Measurements from ENCODE around the gene SMC6.

SMC6 gene

DNA sequence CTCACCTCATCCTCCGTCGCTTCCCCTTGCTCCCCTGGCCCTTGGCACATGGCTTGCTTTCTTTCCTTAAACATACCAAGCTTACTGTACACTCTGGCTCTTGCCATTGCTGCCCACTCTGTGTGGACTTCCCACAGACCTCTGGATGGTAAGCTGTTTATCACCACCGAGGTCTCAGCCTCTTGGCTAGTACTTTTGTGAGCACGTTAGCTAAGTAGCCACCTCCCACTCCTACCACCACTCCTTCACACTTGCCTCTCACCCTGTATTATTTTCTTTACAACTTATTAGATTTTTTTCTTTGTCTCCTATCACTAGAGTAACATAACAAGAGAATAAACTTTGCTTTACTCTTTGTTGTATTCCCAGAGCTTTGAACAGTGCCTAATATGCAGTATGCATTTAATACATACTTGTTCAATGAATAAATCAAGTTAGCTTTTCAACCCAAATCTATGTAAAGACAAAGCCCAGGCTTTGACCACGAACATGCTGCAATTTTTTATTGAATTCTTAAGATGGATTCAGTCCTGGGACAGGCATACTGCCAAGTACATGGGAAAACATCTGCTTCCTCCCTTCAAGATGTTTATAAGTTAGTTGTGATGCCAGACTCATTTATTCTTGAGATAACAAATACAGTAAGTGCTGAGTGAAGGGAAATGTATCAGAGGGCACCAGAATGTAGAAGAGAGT lies 37.7 kb upstream of the SMC6 start:
- no peak overlapping the region for H3K9ac ChIP-seq (ENCODE audit: low read length)
- no peak overlapping the region for H3K4me3 ChIP-seq (ENCODE audit: low read depth, low read length)
- no peaks in the 10 kb centered on the region for H3K9me3 ChIP-seq (ENCODE audit: control insufficient read depth, insufficient read depth, low read depth, low read length)
- peaks cover 9% of the 10 kb centered on the region; the same call in 1 of the 2 replicates for H3K4me1 ChIP-seq (ENCODE audit: control insufficient read depth, insufficient read depth, low read length)
- H3K36me3 ChIP-seq (ENCODE audit: control insufficient read depth, insufficient read depth, low read length), result no peaks in the 10 kb centered on the region
- no peaks in the 10 kb centered on the region for H3K27me3 ChIP-seq (ENCODE audit: control insufficient read depth, insufficient read depth, low read length)
- no peak overlapping the region for H3K27ac ChIP-seq (ENCODE audit: low read depth, low read length)

DNA sequence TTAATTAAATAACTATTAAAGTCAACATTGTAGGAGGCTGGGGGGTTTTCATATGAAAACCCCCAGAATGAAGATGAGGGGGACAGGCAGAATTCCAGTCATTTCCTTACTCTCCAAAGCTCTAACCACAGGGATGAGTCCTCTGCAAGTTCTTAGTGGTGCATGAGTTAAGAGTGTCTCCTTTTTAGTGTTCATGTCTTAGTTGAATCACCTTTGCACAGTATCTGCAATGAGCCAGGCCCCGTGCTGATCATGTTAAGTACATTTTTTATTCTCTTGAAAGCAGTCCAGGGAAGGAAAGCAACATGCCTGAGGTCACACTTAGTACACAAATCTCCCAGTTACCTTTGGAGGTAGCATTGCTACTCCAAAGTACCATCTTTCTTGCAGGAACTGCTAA lies 36.9 kb upstream of the SMC6 start:
- no peak overlapping the region for H3K27ac ChIP-seq (ENCODE audit: low read depth, low read length)
- H3K9me3 ChIP-seq (ENCODE audit: control insufficient read depth, insufficient read depth, low read depth, low read length), result no peaks in the 10 kb centered on the region
- H3K27me3 ChIP-seq (ENCODE audit: control insufficient read depth, insufficient read depth, low read length), result no peaks in the 10 kb centered on the region
- no peak overlapping the region for H3K4me3 ChIP-seq (ENCODE audit: low read depth, low read length)
- H3K4me1 ChIP-seq (ENCODE audit: control insufficient read depth, insufficient read depth, low read length), result peaks cover 9% of the 10 kb centered on the region; the same call in 1 of the 2 replicates
- H3K36me3 ChIP-seq (ENCODE audit: control insufficient read depth, insufficient read depth, low read length), result no peaks in the 10 kb centered on the region
- H3K9ac ChIP-seq (ENCODE audit: low read length), result no peak overlapping the region

DNA sequence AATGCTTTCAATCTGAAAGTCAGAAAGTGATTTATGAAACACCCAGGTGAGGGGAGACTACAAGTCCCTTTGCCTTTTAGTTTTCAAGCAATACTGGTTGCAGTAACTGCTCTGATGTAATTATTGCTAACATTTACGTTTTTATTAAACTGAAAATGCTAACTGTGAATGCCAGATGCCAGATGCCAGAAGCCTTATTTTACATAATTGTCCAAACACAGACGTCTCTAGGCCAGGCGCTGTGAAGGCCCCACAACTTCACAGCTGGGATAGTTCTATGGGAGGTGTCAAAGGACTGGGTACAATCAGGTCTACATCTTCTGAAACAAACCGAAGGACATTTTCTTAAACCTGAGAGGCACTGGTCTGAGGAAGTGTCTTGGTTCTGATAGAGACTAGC lies 35.2 kb upstream of the SMC6 start:
- no peaks in the 10 kb centered on the region for H3K27me3 ChIP-seq (ENCODE audit: control insufficient read depth, insufficient read depth, low read length)
- H3K27ac ChIP-seq (ENCODE audit: low read depth, low read length), result no peak overlapping the region
- H3K36me3 ChIP-seq (ENCODE audit: control insufficient read depth, insufficient read depth, low read length), result no peaks in the 10 kb centered on the region
- peaks cover 6% of the 10 kb centered on the region; the same call in 1 of the 2 replicates for H3K4me1 ChIP-seq (ENCODE audit: control insufficient read depth, insufficient read depth, low read length)
- no peaks in the 10 kb centered on the region for H3K9me3 ChIP-seq (ENCODE audit: control insufficient read depth, insufficient read depth, low read depth, low read length)
- no peak overlapping the region for H3K9ac ChIP-seq (ENCODE audit: low read length)
- H3K4me3 ChIP-seq (ENCODE audit: low read depth, low read length), result no peak overlapping the region

DNA sequence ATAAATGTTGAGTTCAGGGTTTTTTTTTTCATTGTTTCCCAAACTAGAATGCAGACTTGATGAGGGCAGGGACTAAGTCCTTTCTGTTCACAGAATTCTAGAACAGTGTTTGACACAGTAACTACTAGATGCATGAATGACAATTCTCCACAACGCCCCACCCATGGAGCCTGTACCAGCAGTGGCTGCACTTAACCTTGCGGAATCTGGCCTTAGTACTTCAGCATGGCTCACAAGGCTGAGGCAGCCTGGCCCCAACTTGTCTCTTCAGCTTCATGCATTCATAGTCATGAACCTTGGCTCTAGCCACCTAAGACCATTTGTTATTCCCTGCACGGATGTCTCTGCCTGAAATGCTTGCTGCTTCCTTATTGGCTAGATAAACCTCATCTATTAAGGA lies 33.1 kb upstream of the SMC6 start:
- H3K36me3 ChIP-seq (ENCODE audit: control insufficient read depth, insufficient read depth, low read length), result peaks cover 6% of the 10 kb centered on the region
- H3K9me3 ChIP-seq (ENCODE audit: control insufficient read depth, insufficient read depth, low read depth, low read length), result no peaks in the 10 kb centered on the region
- no peak overlapping the region for H3K27ac ChIP-seq (ENCODE audit: low read depth, low read length)
- no peak overlapping the region for H3K4me3 ChIP-seq (ENCODE audit: low read depth, low read length)
- no peaks in the 10 kb centered on the region for H3K27me3 ChIP-seq (ENCODE audit: control insufficient read depth, insufficient read depth, low read length)
- no peak overlapping the region for H3K9ac ChIP-seq (ENCODE audit: low read length)
- peaks cover 4% of the 10 kb centered on the region; the same call in 1 of the 2 replicates for H3K4me1 ChIP-seq (ENCODE audit: control insufficient read depth, insufficient read depth, low read length)

DNA sequence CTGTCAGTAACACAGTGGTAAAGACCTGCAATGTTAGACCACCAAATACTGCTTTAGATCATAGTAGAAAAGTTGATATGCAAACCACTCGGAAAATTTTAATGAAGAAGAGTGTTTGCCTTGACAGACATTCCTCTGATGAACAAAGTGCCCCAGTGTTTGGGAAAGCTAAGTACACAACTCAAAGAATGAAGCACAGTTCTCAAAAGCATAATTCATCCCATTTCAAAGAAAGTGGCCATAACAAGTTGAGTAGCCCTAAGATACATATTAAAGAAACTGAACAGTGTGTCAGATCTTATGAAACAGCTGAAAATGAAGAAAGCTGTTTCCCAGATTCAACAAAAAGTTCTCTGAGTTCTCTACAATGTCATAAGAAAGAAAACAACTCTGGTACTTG lies 27.9 kb upstream of the SMC6 start:
- Histone ChIP-seq H3K9me3 (ENCODE audit: control insufficient read depth, insufficient read depth, low read depth, low read length) (no peaks in the 10 kb centered on the region), H3K4me3 (ENCODE audit: low read depth, low read length) (no peak overlapping the region), H3K27ac (ENCODE audit: low read depth, low read length) (no peak overlapping the region), H3K27me3 (ENCODE audit: control insufficient read depth, insufficient read depth, low read length) (no peaks in the 10 kb centered on the region), H3K36me3 (ENCODE audit: control insufficient read depth, insufficient read depth, low read length) (peaks cover 53% of the 10 kb centered on the region), H3K4me1 (ENCODE audit: control insufficient read depth, insufficient read depth, low read length) (no peaks in the 10 kb centered on the region), H3K9ac (ENCODE audit: low read length) (no peak overlapping the region)

DNA sequence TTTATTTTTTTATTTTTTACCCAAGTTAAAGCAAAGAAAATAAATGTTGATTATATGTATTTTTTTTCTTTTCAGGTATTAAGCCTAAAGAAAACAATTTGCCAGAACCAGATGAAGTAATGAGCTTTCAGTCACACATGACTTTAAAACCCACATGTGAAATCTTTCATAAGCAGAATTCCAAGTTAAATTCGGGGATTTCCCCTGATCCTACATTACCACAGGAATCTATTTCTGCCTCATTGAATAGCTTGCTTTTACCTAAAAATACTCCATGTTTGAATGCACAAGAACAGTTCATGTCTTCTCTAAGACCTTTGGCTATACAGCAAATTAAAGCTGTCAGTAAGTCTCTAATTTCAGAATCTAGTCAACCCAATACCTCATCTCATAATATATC lies 26.9 kb upstream of the SMC6 start:
- no peaks in the 10 kb centered on the region for H3K9me3 ChIP-seq (ENCODE audit: control insufficient read depth, insufficient read depth, low read depth, low read length)
- H3K27ac ChIP-seq (ENCODE audit: low read depth, low read length), result no peak overlapping the region
- H3K4me3 ChIP-seq (ENCODE audit: low read depth, low read length), result no peak overlapping the region
- no peaks in the 10 kb centered on the region for H3K27me3 ChIP-seq (ENCODE audit: control insufficient read depth, insufficient read depth, low read length)
- H3K9ac ChIP-seq (ENCODE audit: low read length), result no peak overlapping the region
- peaks cover 60% of the 10 kb centered on the region for H3K36me3 ChIP-seq (ENCODE audit: control insufficient read depth, insufficient read depth, low read length)
- H3K4me1 ChIP-seq (ENCODE audit: control insufficient read depth, insufficient read depth, low read length), result no peaks in the 10 kb centered on the region

DNA sequence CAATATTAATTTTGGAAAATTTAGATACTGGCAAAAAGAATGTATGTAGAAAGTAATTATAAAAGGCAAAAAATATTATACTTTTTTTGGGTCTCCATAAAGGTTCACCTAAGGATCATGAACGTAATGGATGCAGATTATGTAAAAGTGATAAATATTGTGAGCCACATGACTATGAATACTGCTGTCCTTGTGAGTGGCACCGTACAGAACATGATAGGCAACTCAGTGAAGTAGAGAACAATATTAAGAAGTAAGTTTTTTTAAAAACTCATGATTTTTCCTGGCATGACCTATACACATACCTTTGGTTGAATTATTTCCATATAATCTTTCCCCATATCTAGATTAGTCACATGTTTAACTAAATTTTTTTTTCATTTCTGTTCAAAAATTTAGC lies 18.9 kb upstream of the SMC6 start:
- Histone ChIP-seq H3K4me3 (ENCODE audit: low read depth, low read length) (no peak overlapping the region), H3K36me3 (ENCODE audit: control insufficient read depth, insufficient read depth, low read length) (peaks cover 76% of the 10 kb centered on the region), H3K27me3 (ENCODE audit: control insufficient read depth, insufficient read depth, low read length) (no peaks in the 10 kb centered on the region), H3K9ac (ENCODE audit: low read length) (no peak overlapping the region), H3K27ac (ENCODE audit: low read depth, low read length) (no peak overlapping the region), H3K4me1 (ENCODE audit: control insufficient read depth, insufficient read depth, low read length) (no peaks in the 10 kb centered on the region), H3K9me3 (ENCODE audit: control insufficient read depth, insufficient read depth, low read depth, low read length) (no peaks in the 10 kb centered on the region)

DNA sequence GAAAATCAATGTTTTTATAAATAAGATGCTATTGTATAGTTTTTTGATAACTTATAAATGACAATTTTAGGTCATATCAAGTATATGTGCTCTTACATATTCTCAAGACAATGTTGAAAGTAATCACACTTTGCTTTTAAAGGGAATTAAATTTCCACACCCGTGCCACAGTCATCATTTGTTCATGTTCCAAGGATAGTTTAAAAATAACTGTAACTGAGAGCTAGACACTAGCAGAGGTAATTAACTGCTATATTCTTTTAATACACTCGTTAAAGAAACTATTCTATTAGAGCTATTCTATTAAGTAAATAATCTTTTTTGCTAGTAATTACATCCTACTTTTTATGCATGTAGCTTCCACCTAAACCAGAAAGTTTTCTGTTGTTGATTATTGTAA lies 18.3 kb upstream of the SMC6 start:
- Histone ChIP-seq H3K27ac (ENCODE audit: low read depth, low read length) (no peak overlapping the region), H3K27me3 (ENCODE audit: control insufficient read depth, insufficient read depth, low read length) (no peaks in the 10 kb centered on the region), H3K4me3 (ENCODE audit: low read depth, low read length) (no peak overlapping the region), H3K9ac (ENCODE audit: low read length) (no peak overlapping the region), H3K36me3 (ENCODE audit: control insufficient read depth, insufficient read depth, low read length) (peaks cover 76% of the 10 kb centered on the region), H3K9me3 (ENCODE audit: control insufficient read depth, insufficient read depth, low read depth, low read length) (no peaks in the 10 kb centered on the region), H3K4me1 (ENCODE audit: control insufficient read depth, insufficient read depth, low read length) (no peaks in the 10 kb centered on the region)

DNA sequence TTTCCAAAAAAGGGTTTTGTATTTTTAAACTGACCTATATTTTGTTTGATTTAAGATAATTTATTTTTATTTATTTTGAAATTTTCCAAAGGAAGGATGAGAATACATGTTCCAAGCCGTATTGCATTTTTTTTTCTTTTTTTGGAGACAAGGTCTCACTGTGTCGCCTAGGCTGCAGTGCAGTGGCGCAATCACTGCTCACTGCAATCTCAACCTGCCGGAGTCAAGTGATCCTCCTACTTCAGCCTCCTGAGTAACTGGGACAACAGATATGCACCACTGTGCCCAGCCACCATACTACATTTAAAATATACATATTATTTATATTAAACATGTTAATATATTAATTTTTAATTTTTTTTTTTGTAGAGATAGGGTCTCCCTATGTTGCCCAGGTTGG lies 15.3 kb upstream of the SMC6 start:
- Histone ChIP-seq H3K4me3 (ENCODE audit: low read depth, low read length) (no peak overlapping the region), H3K27ac (ENCODE audit: low read depth, low read length) (no peak overlapping the region), H3K9ac (ENCODE audit: low read length) (no peak overlapping the region), H3K4me1 (ENCODE audit: control insufficient read depth, insufficient read depth, low read length) (no peaks in the 10 kb centered on the region), H3K27me3 (ENCODE audit: control insufficient read depth, insufficient read depth, low read length) (no peaks in the 10 kb centered on the region), H3K9me3 (ENCODE audit: control insufficient read depth, insufficient read depth, low read depth, low read length) (no peaks in the 10 kb centered on the region), H3K36me3 (ENCODE audit: control insufficient read depth, insufficient read depth, low read length) (peaks cover 75% of the 10 kb centered on the region)

DNA sequence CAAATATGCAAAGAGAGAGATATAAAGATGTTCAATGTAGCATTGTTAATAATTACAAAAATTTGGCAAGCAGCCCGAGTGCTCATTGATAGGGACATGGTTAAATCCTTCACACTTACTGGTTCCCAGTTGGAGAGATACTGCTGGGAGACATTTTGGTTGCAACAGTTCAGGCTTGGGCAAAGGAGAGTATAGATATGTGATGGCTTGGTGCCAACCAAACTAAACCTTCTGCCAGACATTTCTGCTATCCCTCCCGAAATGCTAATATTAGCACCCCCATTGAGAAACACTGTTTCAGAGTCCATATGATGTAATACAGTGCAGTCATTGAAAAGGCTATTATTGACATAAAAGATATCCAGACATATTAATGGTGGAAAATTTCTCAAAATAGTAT lies 11.8 kb upstream of the SMC6 start:
- Histone ChIP-seq H3K9ac (ENCODE audit: low read length) (no peak overlapping the region), H3K27ac (ENCODE audit: low read depth, low read length) (no peak overlapping the region), H3K27me3 (ENCODE audit: control insufficient read depth, insufficient read depth, low read length) (no peaks in the 10 kb centered on the region), H3K36me3 (ENCODE audit: control insufficient read depth, insufficient read depth, low read length) (peaks cover 71% of the 10 kb centered on the region), H3K9me3 (ENCODE audit: control insufficient read depth, insufficient read depth, low read depth, low read length) (no peaks in the 10 kb centered on the region), H3K4me3 (ENCODE audit: low read depth, low read length) (no peak overlapping the region), H3K4me1 (ENCODE audit: control insufficient read depth, insufficient read depth, low read length) (no peaks in the 10 kb centered on the region)

DNA sequence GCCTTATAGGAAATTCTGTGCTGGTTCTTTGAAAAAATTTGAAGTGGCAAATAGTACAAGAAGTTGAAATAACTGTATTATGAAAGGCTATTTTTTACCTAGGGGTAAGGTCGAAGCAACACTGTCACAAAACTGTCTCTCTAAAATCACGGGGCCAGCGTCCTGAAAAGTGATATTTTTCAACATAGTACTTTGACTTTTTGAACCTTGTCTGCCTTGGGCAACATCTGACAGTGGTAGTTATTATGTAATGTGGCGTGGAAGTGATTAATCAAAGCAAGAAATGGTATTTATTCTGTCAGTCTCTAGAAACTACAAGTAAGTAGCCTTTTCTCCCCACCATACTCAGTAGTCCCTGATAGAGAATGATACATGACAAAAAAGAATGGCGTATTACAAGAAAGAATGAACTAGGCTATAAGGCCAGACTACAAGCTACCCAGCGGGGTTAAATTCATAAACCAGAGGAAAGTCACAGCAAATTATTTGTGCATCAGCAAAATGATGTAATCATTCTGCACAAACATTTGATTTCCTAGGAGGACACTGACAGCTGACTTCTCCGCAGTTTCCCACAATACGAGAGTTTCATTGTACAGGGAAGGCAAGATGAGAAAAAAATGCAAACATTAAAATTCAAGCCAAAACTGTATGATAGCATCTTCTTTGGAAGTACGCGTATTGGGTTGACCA lies 10.2 kb upstream of the SMC6 start:
- Histone ChIP-seq H3K4me3 (ENCODE audit: low read depth, low read length) (no peak overlapping the region), H3K9ac (ENCODE audit: low read length) (no peak overlapping the region), H3K27ac (ENCODE audit: low read depth, low read length) (no peak overlapping the region), H3K36me3 (ENCODE audit: control insufficient read depth, insufficient read depth, low read length) (peaks cover 69% of the 10 kb centered on the region), H3K9me3 (ENCODE audit: control insufficient read depth, insufficient read depth, low read depth, low read length) (no peaks in the 10 kb centered on the region), H3K27me3 (ENCODE audit: control insufficient read depth, insufficient read depth, low read length) (no peaks in the 10 kb centered on the region), H3K4me1 (ENCODE audit: control insufficient read depth, insufficient read depth, low read length) (no peaks in the 10 kb centered on the region)
